Measurements from ENCODE around the gene SLC9A2. TPM values are rescaled to one million over a fixed set of nuclear protein-coding genes. Genes with fewer than 3 reads are reported as not detected.

SLC9A2 gene
- total and polyA plus RNA-seq, 2 of the 13 experiments (the other 11 are each of a cell fraction or from before 2014, with no cell fraction given): 0.02 TPM; not detected in 1

DNA sequence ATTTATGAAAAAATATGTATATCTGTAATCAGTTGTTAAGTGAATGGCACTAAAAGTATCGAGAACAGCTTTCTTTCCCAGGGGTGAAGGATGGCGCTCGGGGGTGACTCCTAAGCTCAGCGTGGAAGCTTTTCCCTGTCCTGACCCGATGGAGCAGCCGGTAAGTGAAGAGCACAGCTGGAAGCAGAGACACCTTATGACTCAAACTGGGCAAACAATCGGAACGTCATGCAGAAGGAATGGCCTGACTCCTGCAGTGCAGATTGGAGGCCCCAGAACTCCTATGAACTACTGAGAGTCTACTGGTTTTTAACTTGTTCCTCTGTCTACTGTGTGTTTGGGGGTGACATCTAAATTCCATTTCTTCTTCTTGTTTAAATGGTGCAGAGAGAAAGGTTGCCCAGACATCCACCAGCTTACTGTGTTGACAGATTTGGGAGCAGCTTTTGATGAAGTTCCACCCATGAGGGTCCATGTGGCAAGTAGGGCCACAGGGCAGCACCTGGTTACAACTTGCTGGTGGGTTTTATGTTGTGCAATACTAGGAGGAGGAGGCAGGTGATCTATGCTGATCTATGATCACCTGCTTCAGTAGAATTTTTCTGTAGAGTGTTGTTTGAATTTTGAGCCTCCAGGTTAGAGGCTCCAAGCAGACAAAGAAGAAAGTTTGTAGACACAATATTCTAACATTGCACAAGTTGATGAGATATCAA lies 89.7 kb downstream of the SLC9A2 start:
- Histone ChIP-seq H2AFZ (ENCODE audit: low read length) (no peak overlapping the region), H3K4me1 (ENCODE audit: insufficient read depth, low read length) (peaks cover 31% of the 10 kb centered on the region), H3K9me3 (ENCODE audit: low read length) (no peaks in the 10 kb centered on the region), H3K36me3 (replicated peaks in 1 of 2; ENCODE audit: control insufficient read depth in 1 of 2, insufficient read depth in 2 of 2, low read length in 2 of 2) (no peaks in the 10 kb centered on the region), H3K9ac (ENCODE audit: insufficient read depth, low read depth, low read length) (no peak overlapping the region), H3K4me3 (replicated peaks in 1 of 3; ENCODE audit: insufficient read depth in 1 of 3, low read depth in 2 of 3, low read length in 3 of 3) (no peak overlapping the region), H4K20me1 (ENCODE audit: insufficient read depth, low read length) (no peaks in the 10 kb centered on the region), H3K27me3 (ENCODE audit: control insufficient read depth in 1 of 2, insufficient read depth in 2 of 2, low read length in 2 of 2) (no peaks in the 10 kb centered on the region), H3K4me2 (ENCODE audit: low read depth, low read length) (peak overlapping the region; percentile 29), H3K79me2 (ENCODE audit: insufficient read depth, low read length) (no peaks in the 10 kb centered on the region), H3K27ac (ENCODE audit: extremely low read length, insufficient read depth, low read length) (no peak overlapping the region)
- no TSS peak for BruUV-seq (replicated peaks)
- intact Hi-C loops (cut with micrococcal nuclease; ENCODE audit: unreplicated experiment): no loop called here
- peak; percentile 93 for ATAC-seq
- CTCF ChIA-PET (ENCODE audit: low intra/inter-chr PET ratio, low total read pairs): no interaction called here
- POLR2A ChIA-PET: interaction anchor here (1.0 kb wide), 1 partner anchor 28 kb away, joined by 8 read pairs; a partner anchor contains a TSS
- peak; percentile 47 for FAIRE-seq
- DNase-seq (ENCODE audit: low spot score): peak; percentile 80
- 8% methylated on average over 8 of the region's 8 CpGs for WGBS (ENCODE audit: low lambda C conversion rate)
- in situ Hi-C loops (cut with HindIII; ENCODE audit: extremely low pct_ligation_motif_present, low pct_unique_long_range_greater_than_20kb): no loop called here
- peak; percentile 88 for TF ChIP-seq CEBPB (IDR thresholded peaks at IDR 0.05; ENCODE audit: borderline replicate concordance, low read depth, low read length)
- TF ChIP-seq, protein P1, sequence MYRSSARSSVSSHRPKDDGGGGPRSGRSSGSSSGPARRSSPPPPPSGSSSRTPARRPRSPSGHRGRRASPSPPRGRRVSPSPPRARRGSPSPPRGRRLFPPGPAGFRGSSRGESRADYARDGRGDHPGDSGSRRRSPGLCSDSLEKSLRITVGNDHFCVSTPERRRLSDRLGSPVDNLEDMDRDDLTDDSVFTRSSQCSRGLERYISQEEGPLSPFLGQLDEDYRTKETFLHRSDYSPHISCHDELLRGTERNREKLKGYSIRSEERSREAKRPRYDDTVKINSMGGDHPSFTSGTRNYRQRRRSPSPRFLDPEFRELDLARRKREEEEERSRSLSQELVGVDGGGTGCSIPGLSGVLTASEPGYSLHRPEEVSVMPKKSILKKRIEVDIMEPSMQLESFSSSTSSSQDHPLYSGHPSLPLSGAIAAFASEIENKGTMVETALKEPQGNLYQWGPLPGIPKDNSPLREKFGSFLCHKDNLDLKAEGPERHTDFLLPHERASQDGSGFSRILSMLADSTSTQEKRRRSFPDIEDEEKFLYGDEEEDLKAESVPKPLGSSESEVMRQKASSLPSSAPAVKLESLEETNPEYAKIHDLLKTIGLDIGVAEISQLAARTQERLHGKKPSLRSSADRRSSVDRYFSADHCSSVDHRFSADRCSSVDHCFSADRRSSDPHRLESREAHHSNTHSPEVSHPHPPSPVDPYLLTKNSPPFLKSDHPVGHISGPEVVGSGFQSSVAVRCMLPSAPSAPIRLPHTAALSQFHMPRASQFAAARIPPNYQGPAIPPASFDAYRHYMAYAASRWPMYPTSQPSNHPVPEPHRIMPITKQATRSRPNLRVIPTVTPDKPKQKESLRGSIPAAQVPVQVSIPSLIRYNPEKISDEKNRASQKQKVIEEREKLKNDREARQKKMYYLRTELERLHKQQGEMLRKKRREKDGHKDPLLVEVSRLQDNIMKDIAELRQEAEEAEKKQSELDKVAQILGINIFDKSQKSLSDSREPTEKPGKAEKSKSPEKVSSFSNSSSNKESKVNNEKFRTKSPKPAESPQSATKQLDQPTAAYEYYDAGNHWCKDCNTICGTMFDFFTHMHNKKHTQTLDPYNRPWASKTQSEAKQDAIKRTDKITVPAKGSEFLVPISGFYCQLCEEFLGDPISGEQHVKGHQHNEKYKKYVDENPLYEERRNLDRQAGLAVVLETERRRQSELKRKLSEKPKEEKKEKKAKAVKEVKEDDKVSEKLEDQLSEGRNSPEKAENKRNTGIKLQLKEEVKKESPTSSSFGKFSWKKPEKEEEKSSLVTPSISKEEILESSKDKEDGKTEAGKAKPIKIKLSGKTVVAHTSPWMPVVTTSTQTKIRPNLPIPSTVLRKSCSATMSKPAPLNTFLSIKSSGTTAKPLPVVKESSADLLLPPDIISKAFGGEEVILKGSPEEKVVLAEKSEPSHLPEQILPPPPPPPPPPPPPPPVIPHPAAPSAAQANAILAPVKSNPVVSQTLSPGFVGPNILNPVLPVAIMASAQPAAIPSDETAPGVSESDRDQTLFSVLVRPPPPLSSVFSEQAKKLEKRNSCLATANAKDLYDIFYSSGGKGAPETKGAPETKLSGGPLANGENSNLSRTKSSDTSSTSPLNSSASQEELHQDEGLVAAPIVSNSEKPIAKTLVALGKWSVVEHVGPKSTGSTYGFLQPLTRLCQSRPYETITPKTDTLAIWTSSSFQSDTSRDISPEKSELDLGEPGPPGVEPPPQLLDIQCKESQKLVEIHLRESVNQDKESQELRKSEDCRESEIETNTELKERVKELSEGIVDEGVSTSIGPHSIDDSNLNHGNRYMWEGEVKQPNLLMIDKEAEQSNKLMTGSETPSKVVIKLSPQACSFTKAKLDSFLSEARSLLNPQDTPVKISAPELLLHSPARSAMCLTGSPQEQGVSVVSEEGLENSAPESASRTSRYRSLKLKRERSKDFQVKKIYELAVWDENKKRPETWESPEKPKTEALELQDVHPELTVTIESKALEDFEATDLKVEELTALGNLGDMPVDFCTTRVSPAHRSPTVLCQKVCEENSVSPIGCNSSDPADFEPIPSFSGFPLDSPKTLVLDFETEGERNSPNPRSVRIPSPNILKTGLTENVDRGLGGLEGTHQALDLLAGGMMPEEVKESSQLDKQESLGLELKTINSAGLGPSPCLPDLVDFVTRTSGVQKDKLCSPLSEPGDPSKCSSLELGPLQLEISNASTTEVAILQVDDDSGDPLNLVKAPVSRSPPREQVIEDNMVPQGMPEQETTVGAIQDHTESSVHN (CRISPR knock-in tag; IDR thresholded peaks at IDR 0.05): no peak
- TF ChIP-seq NFATC3 (CRISPR knock-in tag; IDR thresholded peaks at IDR 0.05): no peak
- TF ChIP-seq JUND (CRISPR knock-in tag; IDR thresholded peaks at IDR 0.05): 0 out of 2 replicates have a peak, but pooled peaks have one; percentile 44
- no peak for TF ChIP-seq TSC22D2 (CRISPR knock-in tag; IDR thresholded peaks at IDR 0.05; ENCODE audit: borderline replicate concordance)
- TF ChIP-seq ZNF572 (CRISPR knock-in tag; IDR thresholded peaks at IDR 0.05): no peak
- 0 out of 2 replicates have a peak, but pooled peaks have one; percentile 29 for TF ChIP-seq ZNF816 (CRISPR knock-in tag; IDR thresholded peaks at IDR 0.05; ENCODE audit: borderline replicate concordance)
- peak; percentile 94 for TF ChIP-seq FOSL2 (CRISPR knock-in tag; IDR thresholded peaks at IDR 0.05)
- peak; percentile 24; the same call in 1 of the 2 replicates for TF ChIP-seq JUNB (CRISPR knock-in tag; IDR thresholded peaks at IDR 0.05; ENCODE audit: borderline replicate concordance)
- no peak for TF ChIP-seq NR2C2 (CRISPR knock-in tag; IDR thresholded peaks at IDR 0.05; ENCODE audit: borderline replicate concordance)
- no peak for TF ChIP-seq ISL2 (CRISPR knock-in tag; IDR thresholded peaks at IDR 0.05)
- peak; percentile 47; the same call in 1 of the 2 replicates for TF ChIP-seq JUN (CRISPR knock-in tag; IDR thresholded peaks at IDR 0.05)
- TF ChIP-seq, protein P2, sequence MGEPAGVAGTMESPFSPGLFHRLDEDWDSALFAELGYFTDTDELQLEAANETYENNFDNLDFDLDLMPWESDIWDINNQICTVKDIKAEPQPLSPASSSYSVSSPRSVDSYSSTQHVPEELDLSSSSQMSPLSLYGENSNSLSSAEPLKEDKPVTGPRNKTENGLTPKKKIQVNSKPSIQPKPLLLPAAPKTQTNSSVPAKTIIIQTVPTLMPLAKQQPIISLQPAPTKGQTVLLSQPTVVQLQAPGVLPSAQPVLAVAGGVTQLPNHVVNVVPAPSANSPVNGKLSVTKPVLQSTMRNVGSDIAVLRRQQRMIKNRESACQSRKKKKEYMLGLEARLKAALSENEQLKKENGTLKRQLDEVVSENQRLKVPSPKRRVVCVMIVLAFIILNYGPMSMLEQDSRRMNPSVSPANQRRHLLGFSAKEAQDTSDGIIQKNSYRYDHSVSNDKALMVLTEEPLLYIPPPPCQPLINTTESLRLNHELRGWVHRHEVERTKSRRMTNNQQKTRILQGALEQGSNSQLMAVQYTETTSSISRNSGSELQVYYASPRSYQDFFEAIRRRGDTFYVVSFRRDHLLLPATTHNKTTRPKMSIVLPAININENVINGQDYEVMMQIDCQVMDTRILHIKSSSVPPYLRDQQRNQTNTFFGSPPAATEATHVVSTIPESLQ (CRISPR knock-in tag; conservative IDR thresholded peaks at IDR 0.05): no peak
- no peak for TF ChIP-seq ZBTB20 (CRISPR knock-in tag; IDR thresholded peaks at IDR 0.05; ENCODE audit: borderline replicate concordance, low read depth)

Data from HepG2 (cell line).